Measurements from ENCODE around the gene GGCT.

Gene GGCT

GRCh38 chr7:30472784-30473775 lies 31.5 kb downstream of the GGCT start:
- H3K27me3 ChIP-seq (ENCODE audit: low read length) = no peaks in the 10 kb centered on the region
- no peaks in the 10 kb centered on the region for H3K9me2 ChIP-seq (replicated peaks; ENCODE audit: insufficient read depth, low read length)
- no peak overlapping the region for H3K4me2 ChIP-seq (ENCODE audit: low read depth, low read length, poor library complexity, severe bottlenecking)
- no peak overlapping the region for H2AFZ ChIP-seq (ENCODE audit: low read depth, low read length, severe bottlenecking)
- no peaks in the 10 kb centered on the region for H3F3A ChIP-seq (ENCODE audit: insufficient read depth)
- H3K79me2 ChIP-seq (ENCODE audit: insufficient read depth, low read length) = no peaks in the 10 kb centered on the region
- H3K9me3 ChIP-seq (ENCODE audit: insufficient read depth, low read length) = no peaks in the 10 kb centered on the region
- no peaks in the 10 kb centered on the region for H3K36me3 ChIP-seq (ENCODE audit: low read length)
- H4K20me1 ChIP-seq (ENCODE audit: low read depth, low read length) = no peaks in the 10 kb centered on the region
- TF ChIP-seq EZH2phosphoT487 (conservative IDR thresholded peaks at IDR 0.05; ENCODE audit: low read length) = no peak
- TF ChIP-seq, protein P1, sequence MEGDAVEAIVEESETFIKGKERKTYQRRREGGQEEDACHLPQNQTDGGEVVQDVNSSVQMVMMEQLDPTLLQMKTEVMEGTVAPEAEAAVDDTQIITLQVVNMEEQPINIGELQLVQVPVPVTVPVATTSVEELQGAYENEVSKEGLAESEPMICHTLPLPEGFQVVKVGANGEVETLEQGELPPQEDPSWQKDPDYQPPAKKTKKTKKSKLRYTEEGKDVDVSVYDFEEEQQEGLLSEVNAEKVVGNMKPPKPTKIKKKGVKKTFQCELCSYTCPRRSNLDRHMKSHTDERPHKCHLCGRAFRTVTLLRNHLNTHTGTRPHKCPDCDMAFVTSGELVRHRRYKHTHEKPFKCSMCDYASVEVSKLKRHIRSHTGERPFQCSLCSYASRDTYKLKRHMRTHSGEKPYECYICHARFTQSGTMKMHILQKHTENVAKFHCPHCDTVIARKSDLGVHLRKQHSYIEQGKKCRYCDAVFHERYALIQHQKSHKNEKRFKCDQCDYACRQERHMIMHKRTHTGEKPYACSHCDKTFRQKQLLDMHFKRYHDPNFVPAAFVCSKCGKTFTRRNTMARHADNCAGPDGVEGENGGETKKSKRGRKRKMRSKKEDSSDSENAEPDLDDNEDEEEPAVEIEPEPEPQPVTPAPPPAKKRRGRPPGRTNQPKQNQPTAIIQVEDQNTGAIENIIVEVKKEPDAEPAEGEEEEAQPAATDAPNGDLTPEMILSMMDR (IDR thresholded peaks at IDR 0.05; ENCODE audit: insufficient read depth, low read length, poor library complexity, severe bottlenecking) = no peak
- no peak overlapping the region for H3K9ac ChIP-seq (ENCODE audit: low read length)
- H3K27ac ChIP-seq (ENCODE audit: low read depth, low read length) = no peak overlapping the region
- H3K4me3 ChIP-seq (ENCODE audit: insufficient read depth, low read length, poor library complexity, severe bottlenecking) = no peak overlapping the region

DNA sequence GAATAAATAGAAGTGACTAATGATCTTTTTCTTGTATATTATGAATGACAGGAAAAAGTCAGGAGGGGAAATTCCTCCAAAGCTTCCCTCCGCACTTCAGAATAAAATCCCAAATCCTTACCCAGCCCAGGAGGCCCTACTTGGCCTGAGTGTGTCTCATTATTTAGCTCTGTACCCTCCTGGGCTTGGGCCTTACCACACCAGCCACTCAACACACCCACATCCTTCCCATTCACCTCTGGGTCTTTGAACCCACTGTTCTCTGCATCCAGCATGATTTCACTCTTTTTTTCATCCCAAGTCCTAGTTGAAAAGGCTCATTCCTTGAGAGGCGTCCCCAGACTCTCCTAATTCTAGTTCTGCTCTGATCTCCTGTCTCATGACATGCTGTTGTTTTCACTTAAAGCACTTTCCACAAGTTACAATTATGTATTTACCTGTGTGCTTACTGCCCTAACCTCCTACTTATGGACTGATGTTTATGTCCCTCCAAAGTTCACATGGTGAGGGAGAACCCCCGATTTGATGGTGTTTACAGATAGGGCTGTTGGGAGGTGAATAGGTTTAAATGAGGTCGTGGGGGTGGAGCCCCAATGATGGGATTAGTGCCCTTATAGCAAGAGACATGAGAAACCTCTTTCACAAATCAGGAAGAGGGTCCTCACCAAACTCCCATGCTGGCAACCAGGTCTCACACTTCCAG lies 32.4 kb downstream of the GGCT start:
- Histone ChIP-seq H3K79me2 (ENCODE audit: insufficient read depth, low read length) (no peaks in the 10 kb centered on the region), H3K9me3 (ENCODE audit: insufficient read depth, low read length) (no peaks in the 10 kb centered on the region), H3K4me2 (ENCODE audit: low read depth, low read length, poor library complexity, severe bottlenecking) (no peak overlapping the region), H3K27me3 (ENCODE audit: low read length) (no peaks in the 10 kb centered on the region), H2AFZ (ENCODE audit: low read depth, low read length, severe bottlenecking) (no peak overlapping the region), H3K27ac (ENCODE audit: low read depth, low read length) (no peak overlapping the region), H3K36me3 (ENCODE audit: low read length) (no peaks in the 10 kb centered on the region), H3K9me2 (replicated peaks; ENCODE audit: insufficient read depth, low read length) (no peaks in the 10 kb centered on the region), H3K9ac (ENCODE audit: low read length) (no peak overlapping the region), H4K20me1 (ENCODE audit: low read depth, low read length) (no peaks in the 10 kb centered on the region), H3K4me3 (ENCODE audit: insufficient read depth, low read length, poor library complexity, severe bottlenecking) (no peak overlapping the region), H3F3A (ENCODE audit: insufficient read depth) (no peaks in the 10 kb centered on the region)
- TF ChIP-seq, protein P1 (IDR thresholded peaks at IDR 0.05; ENCODE audit: insufficient read depth, low read length, poor library complexity, severe bottlenecking) = no peak
- no peak for TF ChIP-seq EZH2phosphoT487 (conservative IDR thresholded peaks at IDR 0.05; ENCODE audit: low read length)

DNA sequence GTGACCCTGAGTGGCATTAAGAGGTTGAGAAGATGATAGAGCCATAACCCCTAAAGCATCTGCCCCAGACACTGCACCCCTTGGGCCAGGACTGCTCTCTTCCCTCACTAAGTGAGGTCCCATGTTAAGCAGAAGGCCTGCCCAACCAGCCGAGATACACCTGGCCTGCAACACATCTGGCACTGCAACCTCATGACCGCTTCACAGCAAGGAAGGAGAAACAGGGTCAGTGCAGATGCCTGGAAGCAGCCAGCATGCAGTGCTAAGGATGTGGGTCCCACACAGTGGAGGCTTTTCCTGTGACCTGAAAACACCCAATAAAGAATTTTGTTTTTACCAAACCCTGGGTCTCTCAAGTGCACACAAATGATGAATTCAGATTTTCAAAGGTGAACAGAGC lies 33.4 kb downstream of the GGCT start:
- no peak for TF ChIP-seq EZH2phosphoT487 (conservative IDR thresholded peaks at IDR 0.05; ENCODE audit: low read length)
- TF ChIP-seq, protein P1 (IDR thresholded peaks at IDR 0.05; ENCODE audit: insufficient read depth, low read length, poor library complexity, severe bottlenecking) = no peak
- Histone ChIP-seq H3K79me2 (ENCODE audit: insufficient read depth, low read length) (no peaks in the 10 kb centered on the region), H3K4me3 (ENCODE audit: insufficient read depth, low read length, poor library complexity, severe bottlenecking) (no peak overlapping the region), H3K9ac (ENCODE audit: low read length) (no peak overlapping the region), H3K27me3 (ENCODE audit: low read length) (no peaks in the 10 kb centered on the region), H2AFZ (ENCODE audit: low read depth, low read length, severe bottlenecking) (no peak overlapping the region), H3K9me2 (replicated peaks; ENCODE audit: insufficient read depth, low read length) (no peaks in the 10 kb centered on the region), H3K9me3 (ENCODE audit: insufficient read depth, low read length) (no peaks in the 10 kb centered on the region), H4K20me1 (ENCODE audit: low read depth, low read length) (no peaks in the 10 kb centered on the region), H3K4me2 (ENCODE audit: low read depth, low read length, poor library complexity, severe bottlenecking) (no peak overlapping the region), H3K36me3 (ENCODE audit: low read length) (no peaks in the 10 kb centered on the region), H3K27ac (ENCODE audit: low read depth, low read length) (no peak overlapping the region), H3F3A (ENCODE audit: insufficient read depth) (no peaks in the 10 kb centered on the region)
